Omental fat pad (tissue), 4 donors: Measurements from ENCODE around the gene SOSTDC1. TPM values are rescaled to one million over a fixed set of nuclear protein-coding genes. Genes with fewer than 3 reads are reported as not detected.
A peak's percentile ranks its signal among the peaks of the same experiment; 100 is the strongest.

Experiments used
- ATAC-seq: fragments of 150-250 bp; one replicate; pipeline ENCODE4 v1.9.1; 2016; ENCODE audit warnings: mild to moderate bottlenecking, moderate library complexity; ENCODE audit not compliant: low FRiP score
- DNase-seq: peaks from one replicate; pipeline ENCODE4 v3.0.0-alpha.2; 2019; ENCODE audit warnings: low spot score
- total RNA-seq, 4 donors: library from RNA; depleted of rRNA; stranded (reverse); fragments of >200 nt; gene quantifications; one replicate each; pipeline ENCODE4 v1.1.0, GENCODE V29; 2016
- TF ChIP-seq, protein P1 (sequence below), 3 donors: fragments of 450-650 bp; IDR thresholded peaks; one replicate each; pipeline ENCODE4 v1.5.1; 2016 to 2017; ENCODE audit warnings: antibody characterized with exemption in 3 of 3, mild to moderate bottlenecking in 3 of 3, moderate library complexity in 2 of 3

SOSTDC1 gene
- total RNA-seq, 4 donors from 2014 or later: 1.2 TPM; not detected in 3

DNA sequence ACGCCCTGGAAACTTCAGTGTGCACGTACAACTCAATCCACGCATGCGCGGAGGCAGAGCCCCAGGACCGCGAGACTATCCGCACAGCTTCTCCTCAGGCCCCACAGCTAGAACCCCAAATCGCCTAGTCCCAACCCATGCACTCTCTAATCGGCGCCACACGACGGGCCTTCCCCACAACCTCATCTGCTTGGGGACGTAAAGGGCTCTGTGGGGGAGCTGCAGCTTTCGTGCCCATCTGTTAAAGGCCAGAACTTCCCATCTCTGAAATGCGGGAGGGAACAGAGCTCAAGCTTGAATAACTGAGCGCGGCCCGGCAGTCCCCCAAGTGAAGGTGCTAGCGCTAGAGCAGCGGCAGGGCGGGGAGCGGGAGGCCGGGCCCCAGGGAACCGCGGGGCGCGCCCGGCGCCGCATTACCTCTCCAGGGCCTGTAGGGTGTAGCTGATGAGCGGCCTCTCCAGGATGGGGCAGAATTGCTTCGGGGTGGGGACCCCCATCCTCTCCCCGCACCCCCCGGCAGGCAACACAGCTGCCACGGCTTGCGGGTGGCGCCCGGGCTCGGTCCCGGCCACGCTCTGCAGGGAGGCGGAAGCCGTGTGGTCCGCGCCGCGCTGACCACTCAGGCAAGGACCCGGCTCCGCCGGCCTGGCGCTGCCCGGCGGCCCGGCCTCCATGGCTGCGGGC, 44.7 kb downstream of the SOSTDC1 start:
- ATAC-seq (peak; percentile 95), DNase-seq (no peak)
- TF ChIP-seq, protein P1, sequence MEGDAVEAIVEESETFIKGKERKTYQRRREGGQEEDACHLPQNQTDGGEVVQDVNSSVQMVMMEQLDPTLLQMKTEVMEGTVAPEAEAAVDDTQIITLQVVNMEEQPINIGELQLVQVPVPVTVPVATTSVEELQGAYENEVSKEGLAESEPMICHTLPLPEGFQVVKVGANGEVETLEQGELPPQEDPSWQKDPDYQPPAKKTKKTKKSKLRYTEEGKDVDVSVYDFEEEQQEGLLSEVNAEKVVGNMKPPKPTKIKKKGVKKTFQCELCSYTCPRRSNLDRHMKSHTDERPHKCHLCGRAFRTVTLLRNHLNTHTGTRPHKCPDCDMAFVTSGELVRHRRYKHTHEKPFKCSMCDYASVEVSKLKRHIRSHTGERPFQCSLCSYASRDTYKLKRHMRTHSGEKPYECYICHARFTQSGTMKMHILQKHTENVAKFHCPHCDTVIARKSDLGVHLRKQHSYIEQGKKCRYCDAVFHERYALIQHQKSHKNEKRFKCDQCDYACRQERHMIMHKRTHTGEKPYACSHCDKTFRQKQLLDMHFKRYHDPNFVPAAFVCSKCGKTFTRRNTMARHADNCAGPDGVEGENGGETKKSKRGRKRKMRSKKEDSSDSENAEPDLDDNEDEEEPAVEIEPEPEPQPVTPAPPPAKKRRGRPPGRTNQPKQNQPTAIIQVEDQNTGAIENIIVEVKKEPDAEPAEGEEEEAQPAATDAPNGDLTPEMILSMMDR (IDR thresholded peaks at IDR 0.05): no peak

DNA sequence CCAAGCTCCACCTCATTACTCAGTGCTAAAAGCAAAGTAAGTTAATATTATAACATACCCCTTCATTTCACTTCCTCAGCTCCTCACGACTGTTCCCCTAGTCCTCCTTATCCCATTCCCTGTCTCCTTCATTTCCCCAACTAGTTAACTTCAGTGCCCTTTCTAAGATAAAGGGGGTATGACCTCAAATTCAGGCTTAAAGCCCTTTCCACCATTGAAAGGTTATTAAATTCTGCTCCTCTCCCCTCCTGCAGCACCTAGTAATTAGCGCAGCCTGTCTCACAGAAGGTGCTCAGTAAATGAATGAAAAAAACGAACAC, 45.2 kb downstream of the SOSTDC1 start:
- TF ChIP-seq, protein P1 (IDR thresholded peaks at IDR 0.05): no peak
- DNase-seq (no peak), ATAC-seq (no peak)

DNA sequence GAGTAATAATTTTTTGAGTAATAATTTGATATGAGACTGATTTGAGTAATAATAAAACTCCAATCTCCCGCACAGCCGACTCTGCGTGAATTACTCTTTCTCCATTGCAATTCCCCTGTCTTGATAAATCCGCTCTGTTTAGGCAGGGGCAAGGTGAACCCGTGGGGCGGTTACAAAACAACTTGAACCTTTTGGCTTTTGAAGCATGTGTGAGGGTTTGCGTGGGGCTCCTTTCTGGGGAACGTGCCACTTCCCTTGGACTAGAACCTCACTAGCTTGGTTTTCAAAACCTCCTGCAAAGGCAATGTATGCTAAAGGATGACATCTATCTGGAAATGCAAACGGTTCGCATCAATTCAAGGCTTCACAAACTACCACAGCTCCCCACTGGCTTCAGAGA, 45.7 kb downstream of the SOSTDC1 start:
- ATAC-seq: no peak
- no peak for DNase-seq
- TF ChIP-seq, protein P1 (IDR thresholded peaks at IDR 0.05): no peak

DNA sequence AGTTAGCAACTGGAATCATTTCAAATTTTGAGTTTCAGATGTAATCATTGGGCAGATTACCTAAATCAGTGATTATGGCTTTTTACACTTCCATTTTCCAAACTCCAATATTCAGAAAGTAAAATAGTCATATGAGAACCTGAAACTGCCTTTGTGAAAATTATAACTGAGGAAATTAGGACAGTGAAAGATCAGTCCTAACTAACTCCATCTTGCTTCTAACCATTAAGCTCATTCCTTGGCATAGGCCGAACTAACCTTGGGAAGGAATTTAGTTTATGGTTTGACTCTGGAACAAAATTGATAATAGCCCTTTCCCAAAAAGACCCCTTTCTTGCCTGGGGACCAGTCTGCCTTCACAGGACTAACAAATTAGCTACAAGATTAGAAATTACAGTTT, 46.4 kb downstream of the SOSTDC1 start:
- DNase-seq (no peak), ATAC-seq (no peak)
- TF ChIP-seq, protein P1 (IDR thresholded peaks at IDR 0.05): no peak

DNA sequence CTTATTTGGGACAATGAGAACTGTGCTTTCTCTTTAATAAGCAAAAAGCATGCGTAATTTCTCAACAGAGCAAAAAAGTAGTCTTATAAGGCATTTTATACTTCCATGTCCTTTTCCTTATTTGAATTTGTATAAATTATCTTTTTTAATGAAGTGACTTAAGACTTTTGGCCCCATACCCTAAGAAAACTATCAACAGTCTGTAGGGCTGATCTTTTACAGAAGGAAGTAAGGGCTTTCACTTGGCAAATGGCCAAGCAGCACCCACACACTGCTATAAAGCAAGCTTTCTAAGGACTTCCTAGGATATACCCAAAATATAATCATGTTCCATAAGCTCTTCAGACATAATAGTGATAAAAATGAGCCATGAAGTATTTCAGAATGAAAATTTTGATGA, 47.6 kb downstream of the SOSTDC1 start:
- TF ChIP-seq, protein P1 (IDR thresholded peaks at IDR 0.05): no peak
- ATAC-seq (no peak), DNase-seq (no peak)

DNA sequence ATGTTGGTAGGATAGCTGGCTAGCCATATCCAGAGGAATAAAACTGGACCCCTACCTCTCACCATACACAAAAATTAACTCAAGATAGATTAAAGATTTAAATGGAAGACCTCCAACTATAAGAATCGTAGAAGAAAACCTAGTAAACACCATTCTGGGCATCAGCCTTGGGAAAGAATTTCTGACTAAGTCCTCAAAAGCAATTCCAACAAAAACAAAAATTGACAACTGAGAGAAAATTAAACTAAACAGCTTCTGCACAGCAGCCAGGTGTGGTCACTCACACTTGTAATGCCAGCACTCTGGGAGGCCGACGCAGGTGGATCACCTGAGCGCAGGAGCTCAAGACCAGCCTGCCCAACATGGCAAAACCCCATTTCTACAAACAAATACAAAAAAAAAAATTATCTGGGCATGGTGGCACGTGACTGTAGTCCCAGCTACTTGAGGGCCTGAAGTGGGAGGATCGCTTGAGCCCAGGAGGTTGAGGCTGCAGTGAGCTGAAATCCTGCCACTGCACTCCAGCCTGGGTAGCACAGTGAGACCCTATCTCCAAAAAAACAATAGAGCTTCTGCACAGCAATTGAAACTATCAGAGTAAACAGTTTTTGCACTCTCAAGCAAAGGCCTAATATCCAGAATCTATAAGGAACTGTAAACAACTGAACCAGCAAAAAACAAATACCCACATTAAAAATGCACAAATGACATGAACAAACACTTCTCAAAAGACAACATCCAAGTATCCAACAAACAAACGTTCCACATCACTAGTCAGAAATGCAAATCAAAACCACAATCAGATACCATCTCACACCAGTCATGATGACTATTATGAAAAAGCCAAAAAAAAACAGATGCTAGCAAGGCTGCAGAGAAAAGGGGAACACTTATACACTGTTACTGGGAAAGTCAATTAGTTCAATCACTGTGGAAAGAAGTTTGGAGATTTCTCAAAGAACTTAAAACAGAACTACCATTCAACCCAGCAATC, 49.0 kb downstream of the SOSTDC1 start:
- DNase-seq (no peak), ATAC-seq (no peak)
- TF ChIP-seq, protein P1 (IDR thresholded peaks at IDR 0.05): no peak
